ENCODE measurements around the gene ARSK.

Gene ARSK

GRCh38 chr5:95533761-95534160 is 21.1 kb upstream of the ARSK start:
- DNase-seq (ENCODE audit: insufficient read length, low spot score) (no peak), FAIRE-seq (no peak)
- TF ChIP-seq POLR2A (IDR thresholded peaks at IDR 0.05; ENCODE audit: low read depth, low read length), result no peak

- no peak for TF ChIP-seq POLR2A (IDR thresholded peaks at IDR 0.05; ENCODE audit: low read depth, low read length)
- FAIRE-seq, result peak; percentile 62
- no peak for DNase-seq (ENCODE audit: insufficient read length, low spot score)
These were observed 17.4 kb upstream of the ARSK start for GRCh38 chr5:95537501-95537900.

GRCh38 chr5:95543017-95543705 is 11.7 kb upstream of the ARSK start:
- DNase-seq (ENCODE audit: insufficient read length, low spot score) (no peak), FAIRE-seq (no peak)
- no peak for TF ChIP-seq POLR2A (IDR thresholded peaks at IDR 0.05; ENCODE audit: low read depth, low read length)

- TF ChIP-seq POLR2A (IDR thresholded peaks at IDR 0.05; ENCODE audit: low read depth, low read length), result no peak
- no peak for DNase-seq (ENCODE audit: insufficient read length, low spot score)
- no peak for FAIRE-seq
These were observed 5.9 kb upstream of the ARSK start for GRCh38 chr5:95549030-95549429.

GRCh38 chr5:95554331-95554646 is 612 bp upstream of the ARSK start:
- FAIRE-seq, result no peak
- no peak for DNase-seq (ENCODE audit: insufficient read length, low spot score)
- no peak for TF ChIP-seq POLR2A (IDR thresholded peaks at IDR 0.05; ENCODE audit: low read depth, low read length)

- FAIRE-seq (no peak), DNase-seq (ENCODE audit: insufficient read length, low spot score) (no peak)
- TF ChIP-seq POLR2A (IDR thresholded peaks at IDR 0.05; ENCODE audit: low read depth, low read length), result no peak
These were observed 652 bp downstream of the ARSK start for GRCh38 chr5:95555553-95555952.

GRCh38 chr5:95557841-95558240 is 2.9 kb downstream of the ARSK start:
- no peak for DNase-seq (ENCODE audit: insufficient read length, low spot score)
- FAIRE-seq, result no peak
- no peak for TF ChIP-seq POLR2A (IDR thresholded peaks at IDR 0.05; ENCODE audit: low read depth, low read length)

- FAIRE-seq (no peak), DNase-seq (ENCODE audit: insufficient read length, low spot score) (no peak)
- no peak for TF ChIP-seq POLR2A (IDR thresholded peaks at IDR 0.05; ENCODE audit: low read depth, low read length)
These were observed 7.4 kb downstream of the ARSK start for GRCh38 chr5:95562282-95562681.

- DNase-seq (ENCODE audit: insufficient read length, low spot score) (no peak), FAIRE-seq (no peak)
- no peak for TF ChIP-seq POLR2A (IDR thresholded peaks at IDR 0.05; ENCODE audit: low read depth, low read length)
These were observed 8.5 kb downstream of the ARSK start for GRCh38 chr5:95563367-95563766.

- FAIRE-seq, result peak; percentile 58
- TF ChIP-seq POLR2A (IDR thresholded peaks at IDR 0.05; ENCODE audit: low read depth, low read length), result no peak
These were observed 9.5 kb downstream of the ARSK start for GRCh38 chr5:95564450-95564849.

GRCh38 chr5:95565280-95565920 is 10.5 kb downstream of the ARSK start:
- no peak for TF ChIP-seq POLR2A (IDR thresholded peaks at IDR 0.05; ENCODE audit: low read depth, low read length)
- no peak for DNase-seq (ENCODE audit: insufficient read length, low spot score)
- FAIRE-seq, result no peak

More at GRCh38 chr5:95564450-95564849, 9.5 kb downstream of the ARSK start:
- DNase-seq (ENCODE audit: insufficient read length, low spot score), result no peak

GRCh38 chr5:95572016-95572415 is 17.1 kb downstream of the ARSK start:
- no peak for TF ChIP-seq POLR2A (IDR thresholded peaks at IDR 0.05; ENCODE audit: low read depth, low read length)
- DNase-seq (ENCODE audit: insufficient read length, low spot score), result no peak
- FAIRE-seq, result no peak

GRCh38 chr5:95581576-95581975 is 26.7 kb downstream of the ARSK start:
- DNase-seq (ENCODE audit: insufficient read length, low spot score), result no peak
- FAIRE-seq, result no peak
- no peak for TF ChIP-seq POLR2A (IDR thresholded peaks at IDR 0.05; ENCODE audit: low read depth, low read length)

- no peak for DNase-seq (ENCODE audit: insufficient read length, low spot score)
- FAIRE-seq, result peak; percentile 52
- TF ChIP-seq POLR2A (IDR thresholded peaks at IDR 0.05; ENCODE audit: low read depth, low read length), result no peak
These were observed 29.1 kb downstream of the ARSK start for GRCh38 chr5:95583992-95584391.

GRCh38 chr5:95590880-95591279 is 36.0 kb downstream of the ARSK start:
- DNase-seq (ENCODE audit: insufficient read length, low spot score) (no peak), FAIRE-seq (peak; percentile 11)
- TF ChIP-seq POLR2A (IDR thresholded peaks at IDR 0.05; ENCODE audit: low read depth, low read length), result no peak
